Mucosa of stomach (tissue), 1 donor: ENCODE data around the gene KCNQ4.

Experiments
- H3K27me3 ChIP-seq: one replicate; pipeline ENCODE4 v1.7.0; 2013; ENCODE audit warnings: mild to moderate bottlenecking, low read length; ENCODE audit not compliant: control insufficient read depth, insufficient read depth
- H3K36me3 ChIP-seq: one replicate; pipeline ENCODE4 v1.7.0; 2013; ENCODE audit warnings: low read length; ENCODE audit not compliant: control insufficient read depth, insufficient read depth
- H3K4me1 ChIP-seq: one replicate; pipeline ENCODE4 v1.7.0; 2013; ENCODE audit warnings: mild to moderate bottlenecking, low read length; ENCODE audit not compliant: control insufficient read depth, insufficient read depth
- H3K4me3 ChIP-seq: one replicate; pipeline ENCODE4 v1.7.0; 2013; ENCODE audit warnings: low read length
- H3K9ac ChIP-seq: one replicate; pipeline ENCODE4 v1.7.0; 2013; ENCODE audit warnings: mild to moderate bottlenecking, low read length, moderate library complexity
- H3K9me3 ChIP-seq: one replicate; pipeline ENCODE4 v1.7.0; 2013; ENCODE audit warnings: mild to moderate bottlenecking, low read length, moderate library complexity; ENCODE audit not compliant: control insufficient read depth
- donor health status: Pancreatic carcinoma.

The KCNQ4 gene

DNA sequence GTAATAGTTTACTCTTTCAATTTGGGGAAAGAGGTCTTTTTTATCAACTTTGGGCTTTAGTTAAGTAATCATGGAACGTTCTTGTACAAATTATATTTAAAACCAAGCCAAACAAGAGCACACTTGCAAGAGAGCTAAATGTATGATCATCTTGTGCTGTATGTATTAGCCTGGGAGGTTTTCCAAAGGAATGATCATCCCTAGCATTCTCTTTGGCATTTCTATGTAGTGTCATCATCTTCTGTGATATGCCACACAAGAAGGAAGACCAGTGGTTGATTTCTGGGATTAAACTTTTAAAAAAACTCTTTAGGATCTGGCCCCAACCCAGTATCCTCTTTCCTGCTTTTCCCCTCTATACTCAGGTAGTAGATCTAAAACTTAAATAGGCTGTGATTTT is 38.4 kb upstream of the KCNQ4 start:
- Histone ChIP-seq H3K4me1 (peaks cover 4% of the 10 kb centered on the region), H3K9ac (no peak overlapping the region), H3K27me3 (no peaks in the 10 kb centered on the region), H3K4me3 (no peak overlapping the region), H3K9me3 (no peaks in the 10 kb centered on the region), H3K36me3 (peaks cover 2% of the 10 kb centered on the region)

DNA sequence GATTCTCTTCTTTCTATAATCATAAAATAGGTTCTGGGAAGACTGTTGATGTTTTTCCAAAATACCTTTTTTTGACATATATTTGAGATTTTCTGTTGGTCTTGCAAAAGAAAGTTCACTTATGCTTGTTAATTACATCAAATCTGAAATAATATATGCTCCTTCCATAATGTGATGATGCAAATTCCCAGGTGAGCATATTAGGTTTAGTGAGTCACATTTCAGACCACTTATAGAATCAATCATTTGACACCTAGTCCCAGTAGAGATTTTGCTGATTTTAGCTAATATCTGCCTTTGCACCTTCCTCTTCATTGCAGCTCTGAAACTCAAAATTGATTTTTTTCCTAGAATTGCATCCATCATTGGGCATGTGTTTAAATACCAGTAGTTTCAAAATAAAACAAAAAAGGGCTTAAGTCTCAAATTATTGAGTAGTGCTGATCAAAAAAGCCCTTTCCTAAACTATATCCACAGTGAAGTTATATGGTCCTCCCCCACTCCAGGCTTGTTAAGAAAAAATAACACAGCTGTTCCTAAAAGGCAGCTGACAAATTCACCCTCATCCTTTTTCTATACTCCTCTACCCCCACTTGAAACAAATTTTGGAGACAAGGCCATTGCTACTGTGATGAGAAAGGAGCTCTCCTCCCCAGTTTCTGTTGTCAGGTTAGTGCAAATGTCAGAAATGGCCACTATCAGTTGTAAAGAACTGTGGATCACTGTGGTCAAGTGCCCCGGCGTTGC is 37.1 kb upstream of the KCNQ4 start:
- no peak overlapping the region for H3K4me3 ChIP-seq
- no peaks in the 10 kb centered on the region for H3K27me3 ChIP-seq
- H3K9ac ChIP-seq: no peak overlapping the region
- no peaks in the 10 kb centered on the region for H3K36me3 ChIP-seq
- no peaks in the 10 kb centered on the region for H3K4me1 ChIP-seq
- H3K9me3 ChIP-seq: no peaks in the 10 kb centered on the region

DNA sequence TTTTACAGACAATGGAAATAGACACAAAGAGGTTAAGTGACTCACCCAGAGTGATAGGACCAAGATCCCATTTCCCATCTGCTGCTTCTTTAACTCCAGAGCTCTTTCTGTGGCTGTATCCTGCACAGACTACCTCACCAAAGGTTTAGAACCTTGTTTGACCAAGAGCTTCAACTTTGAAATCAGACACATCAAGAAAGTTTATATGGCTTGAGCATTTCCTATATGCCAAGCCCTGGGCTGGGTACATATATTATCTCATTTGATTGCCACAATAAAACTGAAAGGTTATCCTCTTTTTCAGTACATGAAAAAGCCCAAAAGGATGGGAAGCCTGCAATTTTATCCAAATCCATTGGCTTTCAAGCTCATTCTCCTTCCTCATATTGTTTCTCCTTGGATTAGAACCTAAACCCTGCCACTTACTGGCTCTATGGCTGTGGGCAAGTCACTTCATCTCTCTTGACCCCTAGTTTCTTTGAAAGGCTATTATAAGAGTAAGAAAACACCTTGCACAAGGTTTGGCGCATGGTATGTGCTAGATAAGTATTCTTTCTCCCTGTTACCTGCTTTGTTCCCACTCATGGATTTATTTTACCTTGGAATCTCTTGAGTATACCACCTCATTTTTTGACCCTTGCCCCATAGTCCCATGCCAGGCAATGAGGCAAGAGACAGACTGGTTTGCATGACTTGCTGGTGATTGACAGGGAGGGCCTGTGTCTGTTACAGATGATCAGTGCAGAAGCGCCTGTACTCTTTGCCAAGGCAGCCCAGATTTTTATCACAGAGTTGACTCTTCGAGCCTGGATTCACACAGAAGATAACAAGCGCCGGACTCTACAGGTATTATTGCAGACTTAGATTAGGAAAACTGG is 34.5 kb upstream of the KCNQ4 start:
- H3K9ac ChIP-seq: no peak overlapping the region
- H3K4me3 ChIP-seq: no peak overlapping the region
- H3K36me3 ChIP-seq: no peaks in the 10 kb centered on the region
- H3K9me3 ChIP-seq: no peaks in the 10 kb centered on the region
- H3K27me3 ChIP-seq: no peaks in the 10 kb centered on the region
- no peaks in the 10 kb centered on the region for H3K4me1 ChIP-seq

GRCh38 chr1:40749817-40750216 is 33.8 kb upstream of the KCNQ4 start:
- Histone ChIP-seq H3K4me3 (no peak overlapping the region), H3K27me3 (no peaks in the 10 kb centered on the region), H3K4me1 (no peaks in the 10 kb centered on the region), H3K36me3 (no peaks in the 10 kb centered on the region), H3K9me3 (no peaks in the 10 kb centered on the region), H3K9ac (no peak overlapping the region)

DNA sequence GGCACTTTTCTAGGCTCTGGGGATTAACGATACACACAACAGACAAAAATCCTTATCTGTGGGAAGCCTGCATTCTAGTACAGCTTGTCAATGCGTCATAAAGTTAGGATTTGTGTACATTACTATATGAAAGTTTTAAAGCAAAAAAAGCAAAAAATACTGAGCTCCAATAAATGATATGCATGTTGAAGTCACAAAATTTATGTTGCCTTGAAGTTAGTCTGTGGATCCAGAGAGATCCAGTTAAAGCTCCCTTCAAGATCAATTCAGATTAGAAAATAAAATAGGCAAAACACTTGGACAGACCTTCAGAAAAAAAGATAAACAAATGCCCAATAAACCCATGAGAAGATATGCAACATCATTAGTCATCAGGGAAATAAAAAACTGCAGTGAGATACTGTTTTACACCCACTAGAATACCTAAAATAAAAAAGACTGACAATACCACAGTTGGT is 33.1 kb upstream of the KCNQ4 start:
- Histone ChIP-seq H3K4me1 (no peaks in the 10 kb centered on the region), H3K36me3 (no peaks in the 10 kb centered on the region)

GRCh38 chr1:40751802-40752201 is 31.8 kb upstream of the KCNQ4 start:
- Histone ChIP-seq H3K4me1 (no peaks in the 10 kb centered on the region), H3K36me3 (no peaks in the 10 kb centered on the region), H3K9me3 (no peaks in the 10 kb centered on the region), H3K9ac (no peak overlapping the region), H3K27me3 (no peaks in the 10 kb centered on the region), H3K4me3 (no peak overlapping the region)

More for the DNA sequence above, 33.1 kb upstream of the KCNQ4 start:
- no peaks in the 10 kb centered on the region for H3K27me3 ChIP-seq
- H3K9ac ChIP-seq: no peak overlapping the region
- H3K4me3 ChIP-seq: no peak overlapping the region
- no peaks in the 10 kb centered on the region for H3K9me3 ChIP-seq

DNA sequence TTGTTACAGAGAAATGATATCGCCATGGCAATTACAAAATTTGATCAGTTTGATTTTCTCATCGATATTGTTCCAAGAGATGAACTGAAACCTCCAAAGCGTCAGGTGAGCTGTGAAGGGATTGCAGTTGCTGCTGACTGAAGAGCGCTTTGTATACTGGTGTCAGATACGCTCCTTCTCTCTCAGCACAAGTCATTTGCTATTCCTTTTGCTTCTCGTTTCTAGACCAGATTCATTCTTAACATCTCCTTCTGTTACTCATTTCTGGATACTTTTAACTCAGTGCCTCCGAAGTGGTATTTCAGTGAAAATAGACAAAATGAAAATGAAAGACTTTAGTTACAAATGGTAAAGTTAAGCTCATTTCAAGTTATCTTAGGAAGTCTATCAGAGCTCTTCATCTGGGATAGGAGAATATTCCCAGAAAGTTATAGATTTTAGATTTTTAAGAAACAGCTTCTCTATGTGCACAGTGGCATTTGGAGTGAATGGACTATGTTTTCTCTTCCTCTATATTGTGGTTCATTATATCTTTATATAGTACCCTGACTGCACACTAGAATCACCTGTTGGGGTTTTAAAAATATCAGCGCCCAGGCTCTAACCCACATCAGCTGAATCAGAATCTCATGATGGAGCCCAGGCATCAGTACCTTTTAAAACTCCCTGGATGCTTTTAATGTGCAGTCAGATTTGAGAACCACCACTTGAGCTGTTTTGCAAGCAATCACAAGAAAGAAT is 30.3 kb upstream of the KCNQ4 start:
- H3K36me3 ChIP-seq: peaks cover 9% of the 10 kb centered on the region
- no peaks in the 10 kb centered on the region for H3K9me3 ChIP-seq

GRCh38 chr1:40754201-40754600 is 29.4 kb upstream of the KCNQ4 start:
- H3K9me3 ChIP-seq: no peaks in the 10 kb centered on the region
- H3K27me3 ChIP-seq: no peaks in the 10 kb centered on the region
- H3K4me3 ChIP-seq: no peak overlapping the region
- H3K4me1 ChIP-seq: no peaks in the 10 kb centered on the region
- H3K9ac ChIP-seq: no peak overlapping the region
- peaks cover 15% of the 10 kb centered on the region for H3K36me3 ChIP-seq

More for the DNA sequence above, 30.3 kb upstream of the KCNQ4 start:
- H3K4me3 ChIP-seq: no peak overlapping the region
- no peak overlapping the region for H3K9ac ChIP-seq
- no peaks in the 10 kb centered on the region for H3K4me1 ChIP-seq
- H3K27me3 ChIP-seq: no peaks in the 10 kb centered on the region

DNA sequence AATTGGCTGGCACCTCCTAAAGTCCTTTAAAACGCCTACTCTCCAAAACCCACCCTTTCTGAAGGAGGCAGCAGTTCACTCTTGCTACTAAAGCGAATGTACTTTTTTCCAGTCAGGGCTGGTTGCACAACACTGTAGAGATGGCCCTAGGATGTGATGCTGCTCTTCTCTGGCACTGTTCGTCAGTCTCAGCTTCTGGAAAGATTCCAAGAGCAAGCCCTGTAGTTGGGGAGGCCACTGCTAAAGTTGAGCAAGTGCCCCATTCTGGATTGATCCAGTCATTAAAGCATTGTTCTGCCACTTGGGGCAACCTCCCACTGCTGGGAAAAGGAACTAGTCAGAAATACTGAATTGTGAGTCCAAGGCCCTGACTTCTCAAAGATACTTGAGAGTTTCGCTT is 28.5 kb upstream of the KCNQ4 start:
- Histone ChIP-seq H3K9me3 (no peaks in the 10 kb centered on the region), H3K36me3 (peaks cover 15% of the 10 kb centered on the region), H3K4me3 (no peak overlapping the region), H3K4me1 (no peaks in the 10 kb centered on the region), H3K9ac (no peak overlapping the region), H3K27me3 (no peaks in the 10 kb centered on the region)

GRCh38 chr1:40756523-40756922 is 27.1 kb upstream of the KCNQ4 start:
- Histone ChIP-seq H3K4me3 (no peak overlapping the region), H3K4me1 (no peaks in the 10 kb centered on the region), H3K27me3 (no peaks in the 10 kb centered on the region), H3K36me3 (peaks cover 15% of the 10 kb centered on the region), H3K9ac (no peak overlapping the region), H3K9me3 (no peaks in the 10 kb centered on the region)

DNA sequence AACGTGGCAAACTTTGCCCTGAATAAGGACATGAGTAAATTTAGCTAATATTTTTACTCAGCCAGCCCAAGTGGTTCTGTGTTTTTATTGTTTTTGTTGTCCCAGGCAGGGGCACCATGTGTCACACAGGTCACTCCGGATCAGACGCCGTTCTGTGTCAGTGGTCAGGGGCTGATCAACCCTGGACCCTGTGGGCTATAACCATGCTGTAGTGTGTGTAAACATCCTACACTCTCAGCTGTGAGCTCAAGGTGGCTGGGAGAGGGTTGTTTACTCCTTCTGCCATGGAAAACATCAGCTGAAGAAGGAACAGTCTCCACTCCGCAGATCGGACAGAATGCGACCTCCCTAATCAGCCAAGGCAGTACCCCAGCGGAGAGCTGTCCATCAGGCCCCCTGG is 26.5 kb upstream of the KCNQ4 start:
- no peaks in the 10 kb centered on the region for H3K27me3 ChIP-seq
- H3K4me1 ChIP-seq: no peaks in the 10 kb centered on the region
- peaks cover 15% of the 10 kb centered on the region for H3K36me3 ChIP-seq
- no peaks in the 10 kb centered on the region for H3K9me3 ChIP-seq
- H3K4me3 ChIP-seq: no peak overlapping the region
- no peak overlapping the region for H3K9ac ChIP-seq

DNA sequence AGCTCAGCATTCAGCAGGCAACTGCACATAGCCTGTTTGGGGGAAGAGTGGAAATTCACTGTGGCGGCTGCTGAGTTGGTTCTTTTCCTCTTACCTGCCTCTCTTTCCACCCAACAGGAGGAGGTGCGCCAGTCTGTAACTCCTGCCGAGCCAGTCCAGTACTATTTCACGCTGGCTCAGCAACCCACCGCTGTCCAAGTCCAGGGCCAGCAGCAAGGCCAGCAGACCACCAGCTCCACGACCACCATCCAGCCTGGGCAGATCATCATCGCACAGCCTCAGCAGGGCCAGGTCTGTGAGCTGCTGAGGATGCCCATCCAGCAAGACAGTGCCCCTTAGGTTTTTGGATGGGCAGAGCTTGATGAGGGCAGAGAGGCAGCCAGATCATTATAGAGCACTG is 25.6 kb upstream of the KCNQ4 start:
- Histone ChIP-seq H3K9me3 (no peaks in the 10 kb centered on the region), H3K9ac (no peak overlapping the region), H3K36me3 (peaks cover 15% of the 10 kb centered on the region), H3K4me1 (no peaks in the 10 kb centered on the region), H3K27me3 (no peaks in the 10 kb centered on the region), H3K4me3 (no peak overlapping the region)
